Left hindlimb (tissue), 1 donor: ENCODE results near the gene ANKRD10.

Experiments
- DNase-seq: peaks from one replicate; pipeline ENCODE4 v3.0.0-alpha.2; 2018

The ANKRD10 gene

GRCh38 chr13:110944968-110945927 is 30.4 kb upstream of the ANKRD10 start:
- no peak for DNase-seq

- no peak for DNase-seq
These were observed 29.5 kb upstream of the ANKRD10 start for GRCh38 chr13:110944121-110944967.

- DNase-seq, result no peak
These were observed 27.5 kb upstream of the ANKRD10 start for GRCh38 chr13:110942248-110942981.

GRCh38 chr13:110938662-110939421 is 24.0 kb upstream of the ANKRD10 start:
- DNase-seq, result no peak

GRCh38 chr13:110937511-110938285 is 22.8 kb upstream of the ANKRD10 start:
- no peak for DNase-seq

GRCh38 chr13:110936519-110936918 is 21.6 kb upstream of the ANKRD10 start:
- no peak for DNase-seq

GRCh38 chr13:110932588-110932987 is 17.7 kb upstream of the ANKRD10 start:
- no peak for DNase-seq

- DNase-seq, result no peak
These were observed 14.4 kb upstream of the ANKRD10 start for GRCh38 chr13:110929104-110929777.

GRCh38 chr13:110925023-110925612 is 10.2 kb upstream of the ANKRD10 start:
- DNase-seq, result no peak

GRCh38 chr13:110924639-110924934 is 9.7 kb upstream of the ANKRD10 start:
- DNase-seq, result no peak

- DNase-seq, result no peak
These were observed 9.1 kb upstream of the ANKRD10 start for GRCh38 chr13:110923777-110924638.

- DNase-seq, result no peak
These were observed 8.2 kb upstream of the ANKRD10 start for GRCh38 chr13:110923086-110923485.

GRCh38 chr13:110922506-110922905 is 7.6 kb upstream of the ANKRD10 start:
- DNase-seq, result no peak

- DNase-seq, result no peak
These were observed 6.8 kb upstream of the ANKRD10 start for GRCh38 chr13:110921695-110922094.

- DNase-seq, result no peak
These were observed 6.3 kb upstream of the ANKRD10 start for GRCh38 chr13:110921209-110921608.

- DNase-seq, result no peak
These were observed 5.2 kb upstream of the ANKRD10 start for GRCh38 chr13:110920038-110920437.

- DNase-seq, result no peak
These were observed 1.7 kb upstream of the ANKRD10 start for GRCh38 chr13:110916301-110917142.

GRCh38 chr13:110915874-110916206 is 971 bp upstream of the ANKRD10 start:
- no peak for DNase-seq
